ENCODE results near the gene C16orf89.

DNA sequence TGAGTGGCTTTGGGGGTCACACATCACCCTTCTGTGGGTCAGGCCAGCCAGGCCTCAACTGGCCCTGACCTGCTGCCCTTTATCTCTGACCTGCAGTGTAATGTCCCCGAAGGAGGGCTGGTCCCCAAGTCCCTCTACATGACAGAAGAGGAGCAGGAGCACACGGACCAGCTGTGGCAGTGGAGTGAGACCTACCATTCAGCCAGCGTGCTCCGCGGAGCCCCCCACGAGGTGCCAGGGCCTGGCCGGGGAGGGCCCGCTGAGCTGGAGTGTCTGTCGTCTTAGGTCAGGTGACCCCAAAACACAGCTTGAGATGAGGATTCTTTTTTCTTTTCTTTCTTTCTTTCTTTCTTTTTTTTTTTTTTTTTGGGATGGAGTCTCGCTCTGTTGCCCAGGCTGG, 58.5 kb downstream of the C16orf89 start:
- TF ChIP-seq, protein P1, sequence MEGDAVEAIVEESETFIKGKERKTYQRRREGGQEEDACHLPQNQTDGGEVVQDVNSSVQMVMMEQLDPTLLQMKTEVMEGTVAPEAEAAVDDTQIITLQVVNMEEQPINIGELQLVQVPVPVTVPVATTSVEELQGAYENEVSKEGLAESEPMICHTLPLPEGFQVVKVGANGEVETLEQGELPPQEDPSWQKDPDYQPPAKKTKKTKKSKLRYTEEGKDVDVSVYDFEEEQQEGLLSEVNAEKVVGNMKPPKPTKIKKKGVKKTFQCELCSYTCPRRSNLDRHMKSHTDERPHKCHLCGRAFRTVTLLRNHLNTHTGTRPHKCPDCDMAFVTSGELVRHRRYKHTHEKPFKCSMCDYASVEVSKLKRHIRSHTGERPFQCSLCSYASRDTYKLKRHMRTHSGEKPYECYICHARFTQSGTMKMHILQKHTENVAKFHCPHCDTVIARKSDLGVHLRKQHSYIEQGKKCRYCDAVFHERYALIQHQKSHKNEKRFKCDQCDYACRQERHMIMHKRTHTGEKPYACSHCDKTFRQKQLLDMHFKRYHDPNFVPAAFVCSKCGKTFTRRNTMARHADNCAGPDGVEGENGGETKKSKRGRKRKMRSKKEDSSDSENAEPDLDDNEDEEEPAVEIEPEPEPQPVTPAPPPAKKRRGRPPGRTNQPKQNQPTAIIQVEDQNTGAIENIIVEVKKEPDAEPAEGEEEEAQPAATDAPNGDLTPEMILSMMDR (IDR thresholded peaks at IDR 0.05 in 4 of 5, conservative IDR thresholded peaks at IDR 0.05 in 1 of 5) = no peak
- TF ChIP-seq POLR2A (IDR thresholded peaks at IDR 0.05) = no peak

Measured in gastrocnemius medialis (tissue), 4 donors.